B cell (primary cell): ENCODE measurements around the gene CTAGE4. TPM values are rescaled to one million over a fixed set of nuclear protein-coding genes. Genes with fewer than 3 reads are reported as not detected.
"Not testable (repeated sequence)": the region's sequence is repeated elsewhere in the genome, so short reads cannot be mapped to it uniquely, and the experiment has no call there.

ENCODE experiments used
- ATAC-seq: fragments of 200-7000 bp; cut with Tn5 transposase; one replicate; pipeline ENCODE4 v1.10.0; 2021; ENCODE audit warnings: low read depth, mild to moderate bottlenecking, moderate number of reproducible peaks, moderate library complexity
- CTCF ChIA-PET: fragments of 350-600 bp; sonication (Branson Sonifier 250); formaldehyde crosslinking; loops from one replicate; lab custom pipeline; 2021; ENCODE audit warnings: antibody characterized with exemption, inconsistent platforms; lab: Charles Lee
- POLR2A ChIA-PET: fragments of 350-600 bp; sonication (Branson Sonifier 250); formaldehyde crosslinking; loops from one replicate; lab custom pipeline; 2021; ENCODE audit warnings: antibody characterized with exemption; lab: Charles Lee
- DNase-seq: peaks from one replicate; pipeline ENCODE4 v3.0.0; 2013
- H2AFZ ChIP-seq: 2 replicates; pipeline ENCODE4 v1.6.1; 2012; ENCODE audit warnings: mild to moderate bottlenecking, low read depth, low read length; ENCODE audit not compliant: insufficient read depth, poor library complexity, severe bottlenecking
- H3K27ac ChIP-seq, 2 donors: 1 replicate in 1 of 2; 2 replicates in 1 of 2; pipeline ENCODE4 v1.5.1; 2012 to 2013; ENCODE audit warnings: low read length in 2 of 2, mild to moderate bottlenecking in 2 of 2, moderate library complexity in 1 of 2
- H3K27me3 ChIP-seq, 4 experiments: fragments of 200-600 bp in 1 of 4; sonication (generic) in 1 of 4; replicated peaks in 1 of 4; 1 replicate in 2 of 4; 2 replicates in 2 of 4; pipeline versions ENCODE4 v1.6.1 to v1.7.0; 2013 to 2016; ENCODE audit warnings: low read length in 3 of 4, mild to moderate bottlenecking in 2 of 4, mixed read lengths in 1 of 4, moderate library complexity in 1 of 4; ENCODE audit not compliant: insufficient read depth in 4 of 4, control insufficient read depth in 3 of 4; ENCODE audit errors: control extremely low read depth in 1 of 4
- H3K36me3 ChIP-seq, 2 experiments: replicated peaks in 1 of 2; 1 replicate in 1 of 2; 2 replicates in 1 of 2; pipeline versions ENCODE4 v1.6.1 to v1.7.1; 2013; ENCODE audit warnings: low read length in 1 of 2; ENCODE audit not compliant: insufficient read depth in 2 of 2, control insufficient read depth in 1 of 2; ENCODE audit errors: control extremely low read depth in 1 of 2, extremely low read depth in 1 of 2
- H3K4me1 ChIP-seq, 2 donors: fragments of 200-600 bp in 1 of 2; sonication (generic) in 1 of 2; 1 replicate in 1 of 2; 2 replicates in 1 of 2; pipeline versions ENCODE4 v1.5.1 to v1.6.1; 2013 to 2017; ENCODE audit warnings: low read length in 2 of 2; ENCODE audit not compliant: control insufficient read depth in 2 of 2, insufficient read depth in 2 of 2
- H3K4me2 ChIP-seq: replicated peaks from 2 replicates; pipeline ENCODE3; 2012; ENCODE audit warnings: mild to moderate bottlenecking, low read depth, low read length; ENCODE audit not compliant: poor library complexity, severe bottlenecking
- H3K4me3 ChIP-seq, 5 experiments: fragments of 200-600 bp in 1 of 5; sonication (generic) in 1 of 5; 1 replicate in 3 of 5; 2 replicates in 2 of 5; pipeline versions ENCODE4 v1.5.1 to v1.7.0; 2011 to 2016; ENCODE audit warnings: low read length in 4 of 5, mild to moderate bottlenecking in 4 of 5, low read depth in 2 of 5, control low read depth in 1 of 5, moderate library complexity in 1 of 5; ENCODE audit not compliant: insufficient read depth in 1 of 5; ENCODE audit errors: control extremely low read depth in 1 of 5, extremely low read depth in 1 of 5
- H3K79me2 ChIP-seq: fragments of 200-600 bp; sonication (generic); one replicate; pipeline ENCODE4 v1.6.0; 2016; ENCODE audit warnings: low read length; ENCODE audit not compliant: control insufficient read depth, insufficient read depth
- H3K9ac ChIP-seq: fragments of 200-600 bp; sonication (generic); 2 replicates; pipeline ENCODE4 v1.6.1; 2017; ENCODE audit warnings: mild to moderate bottlenecking, low read length, moderate library complexity
- H3K9me3 ChIP-seq, 3 donors: one replicate each; pipeline versions ENCODE4 v1.6.1 to v1.7.1; 2013; ENCODE audit warnings: low read length in 2 of 3; ENCODE audit not compliant: control insufficient read depth in 2 of 3, insufficient read depth in 1 of 3; ENCODE audit errors: control extremely low read depth in 1 of 3
- H4K20me1 ChIP-seq: 2 replicates; pipeline ENCODE4 v1.6.0; 2012; ENCODE audit warnings: mild to moderate bottlenecking, low read length; ENCODE audit not compliant: insufficient read depth, control insufficient read depth, poor library complexity, severe bottlenecking
- H3K27ac Mint-ChIP-seq: one replicate; pipeline ENCODE4 v1.8.0; 2021; ENCODE audit warnings: mixed read lengths
- H3K27me3 Mint-ChIP-seq: one replicate; pipeline ENCODE4 v1.8.0; 2021; ENCODE audit warnings: mixed read lengths
- H3K4me1 Mint-ChIP-seq: one replicate; pipeline ENCODE4 v1.8.0; 2021; ENCODE audit warnings: mixed read lengths
- H3K4me3 Mint-ChIP-seq: one replicate; pipeline ENCODE4 v1.8.0; 2021; ENCODE audit warnings: mixed read lengths
- H3K9me3 Mint-ChIP-seq: one replicate; pipeline ENCODE4 v1.8.0; 2022; ENCODE audit warnings: mixed read lengths; ENCODE audit not compliant: insufficient read depth
- WGBS: methylation state at CpG from one replicate; pipeline ENCODE4 v1.1.5; 2013; ENCODE audit warnings: missing lambda C conversion rate; ENCODE audit not compliant: insufficient coverage; 5-methylcytosine and 5-hydroxymethylcytosine counted together
- intact Hi-C: fragments of 100-400 bp; cut with micrococcal nuclease; formaldehyde crosslinking; loops from one replicate; pipeline ENCODE4 v1.10.0; 2022
- polyA plus RNA-seq: library from polyadenylated mRNA; depleted of rRNA; stranded (reverse); fragments of >200 nt; gene quantifications from 2 replicates; pipeline ENCODE4 v1.2.3, GENCODE V29; 2012
- total RNA-seq, 2 donors: library from RNA; stranded (reverse); fragments of 120-200 nt in 1 of 2; gene quantifications; 1 replicate in 1 of 2; 2 replicates in 1 of 2; pipeline versions ENCODE4 v1.2.3 to v1.2.4, GENCODE V29; 2013 to 2022

CTAGE4 gene
- total and polyA plus RNA-seq, 2 donors (not counting 1 experiment from before 2014, with no cell fraction given) = 0.12 TPM; not detected in 1

DNA sequence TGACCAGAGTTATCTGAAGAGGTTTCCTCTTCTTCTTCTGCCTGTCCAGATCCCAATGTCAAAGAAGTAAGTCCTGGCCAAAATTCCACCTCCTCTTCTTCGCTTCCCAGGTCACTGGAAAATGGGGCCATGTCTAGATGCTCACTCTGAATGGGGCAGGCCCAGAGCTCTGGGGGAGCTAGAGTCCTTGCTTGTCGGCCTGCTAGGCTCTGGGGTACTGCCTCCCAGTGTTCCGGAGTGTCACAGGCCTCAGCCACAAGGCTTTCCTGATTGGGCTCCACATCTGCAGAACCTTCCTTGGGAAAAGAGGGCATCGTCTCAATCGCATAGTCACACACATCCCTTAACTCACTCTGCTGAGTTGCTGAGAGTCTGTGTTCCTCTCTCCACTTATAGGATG lies 4.6 kb downstream of the CTAGE4 start:
- DNase-seq, H2AFZ ChIP-seq, H3K9ac ChIP-seq, POLR2A ChIA-PET, H3K9me3 ChIP-seq, H3K27me3 Mint-ChIP-seq, H3K4me1 Mint-ChIP-seq, CTCF ChIA-PET, H3K27ac Mint-ChIP-seq, H4K20me1 ChIP-seq, ATAC-seq, intact Hi-C loops, H3K4me2 ChIP-seq, H3K27me3 ChIP-seq, H3K4me3 ChIP-seq, H3K36me3 ChIP-seq, H3K79me2 ChIP-seq, H3K4me3 Mint-ChIP-seq, H3K9me3 Mint-ChIP-seq, H3K4me1 ChIP-seq, H3K27ac ChIP-seq: not testable (repeated sequence)
- no CpG with 5 or more reads among the region's 5 CpGs for WGBS

DNA sequence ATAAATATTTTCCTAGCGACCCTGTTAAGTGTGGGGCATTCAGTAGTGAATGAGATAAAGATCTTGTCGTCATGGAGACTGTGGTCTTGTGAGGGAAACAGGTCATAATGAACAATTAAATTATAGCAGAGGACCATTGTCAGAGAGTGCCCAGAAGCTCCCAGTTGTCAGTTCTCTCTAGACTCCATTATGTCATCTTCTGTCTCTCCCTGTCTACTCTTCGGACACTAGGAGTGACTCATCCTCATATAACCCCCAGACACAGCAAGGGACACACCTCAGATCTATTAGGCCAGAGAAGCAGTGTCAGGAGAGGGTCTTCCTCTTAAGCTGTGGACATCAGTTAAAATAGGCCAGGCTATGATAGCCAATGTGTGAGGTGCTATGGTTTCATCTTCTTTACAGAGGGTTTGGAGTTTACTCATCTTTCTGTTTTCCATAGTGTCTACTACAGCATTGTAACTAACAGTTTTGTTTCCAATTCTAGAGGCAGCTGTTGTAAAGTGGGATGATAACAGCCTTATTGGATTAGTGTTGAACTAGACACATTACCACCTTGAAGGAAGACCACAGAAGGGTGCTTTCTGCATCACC lies 5.4 kb downstream of the CTAGE4 start:
- H3K4me1 ChIP-seq, H3K9me3 Mint-ChIP-seq, H3K27me3 ChIP-seq, H4K20me1 ChIP-seq, CTCF ChIA-PET, H3K4me3 ChIP-seq, H3K27me3 Mint-ChIP-seq, H3K9ac ChIP-seq, H3K36me3 ChIP-seq, H2AFZ ChIP-seq, H3K4me1 Mint-ChIP-seq, H3K4me3 Mint-ChIP-seq, H3K79me2 ChIP-seq, DNase-seq, H3K4me2 ChIP-seq, H3K27ac Mint-ChIP-seq, H3K9me3 ChIP-seq, ATAC-seq, H3K27ac ChIP-seq, intact Hi-C loops, POLR2A ChIA-PET: not testable (repeated sequence)
- WGBS = no CpG with 5 or more reads among the region's 3 CpGs

DNA sequence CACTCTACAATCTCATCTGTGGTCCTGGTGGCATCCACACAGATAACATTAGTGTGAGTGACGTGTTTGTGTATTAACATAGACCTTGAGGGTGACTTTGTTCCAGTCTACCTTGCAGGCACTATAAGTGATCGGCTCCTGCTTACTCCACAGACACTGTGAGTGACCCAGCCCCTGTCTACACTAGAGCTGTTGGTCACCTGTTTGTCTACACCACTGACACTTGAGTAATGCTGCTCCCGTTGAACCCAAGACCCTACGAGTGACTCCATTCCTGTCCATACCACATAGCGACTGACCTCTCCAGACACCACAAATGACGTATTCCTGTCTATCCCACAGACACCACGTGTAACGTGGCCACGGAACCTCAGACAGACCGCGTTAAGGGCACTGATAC lies 10.5 kb downstream of the CTAGE4 start:
- H3K27me3 ChIP-seq, H3K4me3 Mint-ChIP-seq, H3K36me3 ChIP-seq, H3K4me1 ChIP-seq, ATAC-seq, H3K27me3 Mint-ChIP-seq, H3K9me3 Mint-ChIP-seq, POLR2A ChIA-PET, H3K9me3 ChIP-seq, H3K27ac Mint-ChIP-seq, H3K9ac ChIP-seq, H4K20me1 ChIP-seq, H3K4me2 ChIP-seq, H3K4me3 ChIP-seq, H3K27ac ChIP-seq, H3K4me1 Mint-ChIP-seq, CTCF ChIA-PET, DNase-seq, intact Hi-C loops, H2AFZ ChIP-seq, H3K79me2 ChIP-seq: not testable (repeated sequence)
- WGBS = no CpG with 5 or more reads among the region's 11 CpGs

DNA sequence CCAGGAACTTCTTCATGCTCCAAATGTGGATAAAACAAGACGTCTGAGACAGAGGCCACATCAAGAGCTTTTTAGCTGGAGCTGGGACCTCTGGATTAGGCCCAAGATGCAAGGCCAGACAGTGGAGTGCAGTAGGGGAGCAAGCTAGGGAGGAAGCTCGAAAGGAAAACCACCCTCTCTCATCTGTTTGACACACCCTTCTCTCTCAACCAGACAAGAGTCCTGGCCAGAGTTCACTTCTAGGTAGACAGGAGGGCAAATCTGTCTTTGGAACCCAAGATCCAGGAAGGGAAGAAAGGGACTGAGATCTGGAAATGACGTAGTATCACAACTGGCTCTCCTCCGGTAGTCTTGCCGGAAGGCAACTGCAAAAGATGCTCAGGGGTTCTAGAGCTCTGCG lies 11.2 kb downstream of the CTAGE4 start:
- H4K20me1 ChIP-seq, ATAC-seq, H3K9me3 ChIP-seq, POLR2A ChIA-PET, CTCF ChIA-PET, H3K36me3 ChIP-seq, H3K27ac ChIP-seq, DNase-seq, H3K27me3 ChIP-seq, H3K27me3 Mint-ChIP-seq, H3K79me2 ChIP-seq, intact Hi-C loops, H3K27ac Mint-ChIP-seq, H3K4me3 Mint-ChIP-seq, H3K9ac ChIP-seq, H3K4me2 ChIP-seq, H2AFZ ChIP-seq, H3K4me1 ChIP-seq, H3K9me3 Mint-ChIP-seq, H3K4me3 ChIP-seq, H3K4me1 Mint-ChIP-seq: not testable (repeated sequence)
- WGBS = no CpG with 5 or more reads among the region's 6 CpGs
